Ascending aorta (tissue), 2 donors: ENCODE measurements around the gene UBE2V1. TPM values are rescaled to one million over a fixed set of nuclear protein-coding genes. Genes with fewer than 3 reads are reported as not detected.

Source experiments
- DNase-seq, 2 donors: peaks; one replicate each; pipeline ENCODE4 v3.0.0-alpha.2; 2019; ENCODE audit warnings: low spot score in 2 of 2
- H3K27ac ChIP-seq, 2 donors: fragments of 200-600 bp; sonication (generic); one replicate each; pipeline ENCODE4 v1.5.1; 2016 to 2017; ENCODE audit warnings: mild to moderate bottlenecking in 1 of 2
- H3K27me3 ChIP-seq: fragments of 200-600 bp; sonication (generic); one replicate; pipeline ENCODE4 v1.5.1; 2017
- H3K36me3 ChIP-seq, 2 donors: fragments of 200-600 bp; sonication (generic); one replicate each; pipeline ENCODE4 v1.5.1; 2016
- H3K4me1 ChIP-seq, 2 donors: fragments of 200-600 bp; sonication (generic); one replicate each; pipeline ENCODE4 v1.5.1; 2016 to 2017; ENCODE audit warnings: mild to moderate bottlenecking in 1 of 2
- H3K4me3 ChIP-seq, 2 donors: fragments of 200-600 bp; sonication (generic); one replicate each; pipeline ENCODE4 v1.5.1; 2016 to 2017; ENCODE audit warnings: mild to moderate bottlenecking in 1 of 2
- H3K9me3 ChIP-seq, 2 donors: fragments of 200-600 bp; sonication (generic); one replicate each; pipeline ENCODE4 v1.5.1; 2016
- CTCF ChIP-seq, 3 experiments: fragments of 200-600 bp in 2 of 3; fragments of 450-650 bp in 1 of 3; sonication (generic) in 2 of 3; IDR thresholded peaks; one replicate each; pipeline ENCODE4 v1.5.1; 2016 to 2019; ENCODE audit warnings: antibody characterized with exemption in 3 of 3, mild to moderate bottlenecking in 1 of 3, moderate library complexity in 1 of 3
- intact Hi-C: fragments of 100-400 bp; cut with DNase I; formaldehyde crosslinking; loops from one replicate; pipeline ENCODE4 v1.15.1; 2023
- total RNA-seq: library from RNA; depleted of rRNA; stranded (reverse); fragments of >200 nt; gene quantifications from one replicate; pipeline ENCODE4 v1.1.0, GENCODE V29; 2016

The UBE2V1 gene
- total RNA-seq, 1 donor from 2014 or later = 39.4 TPM

- TF ChIP-seq CTCF (IDR thresholded peaks at IDR 0.05) = no peak
- intact Hi-C loops = no loop called here
- no peak for DNase-seq
- peaks cover 13% of the 10 kb centered on the region in 2 donors for H3K4me1 ChIP-seq
- H3K27me3 ChIP-seq = no peaks in the 10 kb centered on the region
- H3K9me3 ChIP-seq = no peaks in the 10 kb centered on the region
- H3K4me3 ChIP-seq = no peak overlapping the region
- H3K27ac ChIP-seq = no peak overlapping the region
- peaks cover 43 to 57% of the 10 kb centered on the region in 2 donors for H3K36me3 ChIP-seq
Observed at GRCh38 chr20:50127587-50128519, 14.9 kb upstream of the UBE2V1 start.

- DNase-seq = no peak
- intact Hi-C loops = no loop called here
- TF ChIP-seq CTCF (IDR thresholded peaks at IDR 0.05) = no peak
- no peak overlapping the region for H3K4me3 ChIP-seq
- no peaks in the 10 kb centered on the region for H3K9me3 ChIP-seq
- H3K27me3 ChIP-seq = no peaks in the 10 kb centered on the region
- no peak overlapping the region for H3K27ac ChIP-seq
- H3K36me3 ChIP-seq = peaks cover 43 to 57% of the 10 kb centered on the region in 2 donors
- H3K4me1 ChIP-seq = peaks cover 12 to 13% of the 10 kb centered on the region in 2 donors
Observed at GRCh38 chr20:50126662-50127061, 13.7 kb upstream of the UBE2V1 start.

GRCh38 chr20:50125279-50125678 lies 12.3 kb upstream of the UBE2V1 start:
- DNase-seq = no peak
- Histone ChIP-seq H3K27me3 (no peaks in the 10 kb centered on the region), H3K4me3 (no peak overlapping the region), H3K9me3 (no peaks in the 10 kb centered on the region), H3K4me1 (peaks cover under 1 to 9% of the 10 kb centered on the region in 2 donors), H3K27ac (no peak overlapping the region), H3K36me3 (peaks cover 43 to 57% of the 10 kb centered on the region in 2 donors)
- intact Hi-C loops = no loop called here
- no peak for TF ChIP-seq CTCF (IDR thresholded peaks at IDR 0.05)

GRCh38 chr20:50124496-50124895 lies 11.5 kb upstream of the UBE2V1 start:
- H3K27me3 ChIP-seq = no peaks in the 10 kb centered on the region
- H3K4me3 ChIP-seq = no peak overlapping the region
- H3K27ac ChIP-seq = no peak overlapping the region
- intact Hi-C loops = no loop called here
- no peaks in the 10 kb centered on the region for H3K9me3 ChIP-seq
- peaks cover 43 to 54% of the 10 kb centered on the region in 2 donors for H3K36me3 ChIP-seq
- H3K4me1 ChIP-seq = peaks cover 0 to 3% of the 10 kb centered on the region in 2 donors
- TF ChIP-seq CTCF (IDR thresholded peaks at IDR 0.05) = no peak
- DNase-seq = no peak

- Histone ChIP-seq H3K4me1 (peaks cover 0 to 3% of the 10 kb centered on the region in 2 donors), H3K27me3 (no peaks in the 10 kb centered on the region), H3K36me3 (peaks cover 33 to 45% of the 10 kb centered on the region in 2 donors), H3K4me3 (no peak overlapping the region), H3K9me3 (no peaks in the 10 kb centered on the region), H3K27ac (no peak overlapping the region)
- DNase-seq = no peak
- no peak for TF ChIP-seq CTCF (IDR thresholded peaks at IDR 0.05)
- intact Hi-C loops = no loop called here
Observed at GRCh38 chr20:50123418-50123817, 10.5 kb upstream of the UBE2V1 start.
